ENCODE results near the gene CSN3.

- no peak for TF ChIP-seq MAX (IDR thresholded peaks at IDR 0.05)
- no peak for TF ChIP-seq ZBTB7A (IDR thresholded peaks at IDR 0.05; ENCODE audit: low read depth)
- no peak for TF ChIP-seq REST (IDR thresholded peaks at IDR 0.05; ENCODE audit: low read depth)
- TF ChIP-seq TAF1 (IDR thresholded peaks at IDR 0.05; ENCODE audit: low read depth), result no peak
- no peak for TF ChIP-seq FOXM1 (IDR thresholded peaks at IDR 0.05; ENCODE audit: borderline replicate concordance, low read depth)
- TF ChIP-seq YY1 (IDR thresholded peaks at IDR 0.05; ENCODE audit: low read depth), result no peak
- TF ChIP-seq CEBPB (IDR thresholded peaks at IDR 0.05), result no peak
Observed at GRCh38 chr4:70300215-70300614, 57.8 kb downstream of the CSN3 start.

All from Ishikawa (cell line).